AG09309 (cell line): ENCODE results near the gene STK38.
"Not testable (repeated sequence)": the region's sequence is repeated elsewhere in the genome, so short reads cannot be mapped to it uniquely, and the experiment has no call there.

Experiments used
- DNase-seq: peaks from one replicate; pipeline ENCODE4 v3.0.0-alpha.2; 2010; ENCODE audit warnings: low read depth
- H3K4me3 ChIP-seq: 2 replicates; pipeline ENCODE4 v1.5.1; 2011; ENCODE audit warnings: mild to moderate bottlenecking, low read depth, low read length, moderate library complexity; ENCODE audit not compliant: control insufficient read depth
- TF ChIP-seq, protein P1 (sequence below): IDR thresholded peaks from 2 replicates; pipeline ENCODE4 v1.5.1; 2011; ENCODE audit warnings: mild to moderate bottlenecking, low read depth, low read length, inconsistent platforms; ENCODE audit not compliant: insufficient read depth, control insufficient read depth; ENCODE audit errors: missing control alignments

STK38 gene

DNA sequence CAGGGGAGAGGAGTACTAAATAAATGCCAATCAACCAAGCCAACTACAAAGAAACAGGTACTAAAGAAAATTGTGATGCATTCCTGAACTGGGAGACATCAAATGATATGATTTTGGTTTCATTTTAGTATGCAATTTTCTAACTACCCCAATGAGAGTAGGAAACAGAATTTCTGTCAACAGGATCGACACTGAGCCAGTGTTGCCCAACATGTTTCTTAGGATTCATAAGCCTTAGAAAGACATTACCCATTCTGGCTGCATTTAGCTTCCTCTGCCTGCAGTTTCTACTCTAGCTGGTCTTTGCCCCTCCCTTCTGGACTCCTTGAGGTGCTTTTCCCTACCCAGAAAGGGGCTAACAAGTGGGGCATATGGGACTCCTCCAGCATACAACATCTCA lies 54.7 kb downstream of the STK38 start:
- DNase-seq, result no peak
- no peak overlapping the region for H3K4me3 ChIP-seq
- TF ChIP-seq, protein P1, sequence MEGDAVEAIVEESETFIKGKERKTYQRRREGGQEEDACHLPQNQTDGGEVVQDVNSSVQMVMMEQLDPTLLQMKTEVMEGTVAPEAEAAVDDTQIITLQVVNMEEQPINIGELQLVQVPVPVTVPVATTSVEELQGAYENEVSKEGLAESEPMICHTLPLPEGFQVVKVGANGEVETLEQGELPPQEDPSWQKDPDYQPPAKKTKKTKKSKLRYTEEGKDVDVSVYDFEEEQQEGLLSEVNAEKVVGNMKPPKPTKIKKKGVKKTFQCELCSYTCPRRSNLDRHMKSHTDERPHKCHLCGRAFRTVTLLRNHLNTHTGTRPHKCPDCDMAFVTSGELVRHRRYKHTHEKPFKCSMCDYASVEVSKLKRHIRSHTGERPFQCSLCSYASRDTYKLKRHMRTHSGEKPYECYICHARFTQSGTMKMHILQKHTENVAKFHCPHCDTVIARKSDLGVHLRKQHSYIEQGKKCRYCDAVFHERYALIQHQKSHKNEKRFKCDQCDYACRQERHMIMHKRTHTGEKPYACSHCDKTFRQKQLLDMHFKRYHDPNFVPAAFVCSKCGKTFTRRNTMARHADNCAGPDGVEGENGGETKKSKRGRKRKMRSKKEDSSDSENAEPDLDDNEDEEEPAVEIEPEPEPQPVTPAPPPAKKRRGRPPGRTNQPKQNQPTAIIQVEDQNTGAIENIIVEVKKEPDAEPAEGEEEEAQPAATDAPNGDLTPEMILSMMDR, result no peak

DNA sequence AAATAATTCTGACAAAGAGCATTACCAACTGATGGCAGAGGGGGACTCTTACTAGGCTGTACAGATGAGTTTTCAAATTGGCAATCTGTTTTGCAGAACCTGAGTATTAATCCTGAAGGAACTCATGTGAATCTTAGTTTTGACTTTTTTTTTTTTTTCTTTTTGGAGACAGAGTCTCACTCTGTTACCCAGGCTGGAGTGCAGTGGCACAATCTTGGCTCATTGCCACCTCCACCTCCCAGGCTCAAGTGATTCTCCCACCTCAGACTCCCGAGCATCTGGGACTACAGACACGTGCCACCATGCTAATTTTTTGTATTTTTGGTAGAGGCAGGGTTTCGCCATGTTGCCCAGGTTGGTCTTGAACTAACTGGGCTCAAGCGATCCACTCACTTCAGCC lies 55.2 kb downstream of the STK38 start:
- TF ChIP-seq, protein P1, result no peak
- DNase-seq, result no peak
- no peak overlapping the region for H3K4me3 ChIP-seq

DNA sequence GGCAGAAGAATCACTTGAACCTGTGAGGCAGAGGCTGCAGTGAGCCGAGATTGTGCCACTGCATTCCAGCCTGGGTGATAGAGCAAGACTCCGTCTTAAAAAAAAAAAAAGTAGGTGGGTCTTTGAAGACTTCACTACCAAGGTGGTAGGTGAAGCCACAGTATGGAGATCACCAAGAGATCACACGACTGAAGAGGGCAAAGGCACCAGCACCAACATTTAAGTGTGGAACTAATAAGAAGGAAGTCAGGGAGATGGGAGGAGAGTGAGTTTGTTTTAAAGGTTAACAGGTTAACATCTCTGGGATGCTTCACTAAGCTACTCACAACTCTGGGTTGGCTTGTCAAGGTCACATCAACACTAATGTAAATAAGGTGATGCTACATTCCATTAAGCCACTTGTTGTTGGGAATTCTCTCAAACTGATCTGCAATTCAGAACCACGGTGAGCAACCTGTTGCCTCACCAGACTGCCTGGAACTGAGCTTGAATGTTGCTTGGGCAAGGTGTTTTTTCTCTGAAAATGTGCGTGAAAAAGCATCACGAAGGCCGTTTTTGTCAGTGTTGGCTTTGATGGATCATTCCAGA lies 55.8 kb downstream of the STK38 start:
- H3K4me3 ChIP-seq, result no peak overlapping the region
- TF ChIP-seq, protein P1, result no peak
- DNase-seq, result no peak

DNA sequence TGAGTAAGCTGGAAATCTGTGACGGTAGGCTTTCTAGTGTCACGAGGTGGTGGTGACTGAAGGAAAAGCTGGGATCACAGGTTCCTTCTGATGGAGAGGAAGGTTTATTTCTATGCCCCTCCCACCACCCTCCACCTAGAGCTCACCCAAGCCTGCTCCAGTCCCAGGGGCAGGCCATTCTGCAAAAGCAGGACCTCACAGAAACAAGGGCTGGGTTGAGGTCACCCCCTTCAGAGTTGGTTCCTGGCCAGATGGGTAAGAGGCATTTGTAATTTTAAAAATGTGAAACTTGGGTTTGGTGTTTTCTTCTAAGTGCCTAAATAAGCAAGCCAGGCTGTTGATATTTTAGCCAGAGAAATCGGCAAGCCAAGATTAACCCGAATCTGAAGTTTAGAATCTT lies 57.9 kb downstream of the STK38 start:
- no peak overlapping the region for H3K4me3 ChIP-seq
- TF ChIP-seq, protein P1, result no peak
- no peak for DNase-seq

DNA sequence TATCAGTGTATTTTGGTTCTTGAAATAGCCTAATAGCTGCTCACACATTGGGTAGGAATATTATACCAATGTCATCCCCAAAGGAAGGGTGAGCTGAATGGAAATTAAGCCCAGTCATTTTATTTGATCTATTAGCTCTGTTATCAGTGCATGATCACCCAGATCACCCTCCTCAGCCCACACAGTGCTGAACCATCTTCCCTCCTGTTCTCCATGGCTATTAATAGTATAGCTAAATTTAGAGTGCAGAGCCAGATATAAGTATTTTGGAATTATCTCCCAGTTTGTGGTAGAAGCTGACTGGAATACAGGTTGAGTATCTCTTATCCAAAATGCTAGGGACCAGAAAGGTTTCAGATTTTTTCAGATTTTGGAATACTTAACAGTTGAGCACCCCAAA lies 59.1 kb downstream of the STK38 start:
- no peak for DNase-seq
- H3K4me3 ChIP-seq, result no peak overlapping the region
- TF ChIP-seq, protein P1, result no peak

DNA sequence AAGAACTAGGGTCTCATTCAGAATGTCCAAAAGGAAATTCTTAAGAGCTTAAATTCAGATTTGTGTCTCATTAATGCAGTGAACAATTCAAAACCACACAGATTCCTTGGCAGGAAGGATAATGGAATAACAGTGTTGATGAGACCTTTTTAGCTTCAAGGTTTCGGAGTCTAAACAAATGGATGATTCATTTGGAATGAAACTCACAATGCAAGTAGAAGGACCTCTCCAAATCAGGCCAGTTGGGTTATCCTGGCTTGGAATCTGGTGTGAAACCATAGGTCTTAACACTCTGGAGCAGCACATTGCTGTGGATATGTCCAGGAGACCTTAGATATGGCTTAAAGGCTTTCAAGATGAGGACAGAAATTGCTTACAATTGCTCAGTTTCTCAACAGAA lies 59.6 kb downstream of the STK38 start:
- TF ChIP-seq, protein P1, result no peak
- DNase-seq, result no peak

DNA sequence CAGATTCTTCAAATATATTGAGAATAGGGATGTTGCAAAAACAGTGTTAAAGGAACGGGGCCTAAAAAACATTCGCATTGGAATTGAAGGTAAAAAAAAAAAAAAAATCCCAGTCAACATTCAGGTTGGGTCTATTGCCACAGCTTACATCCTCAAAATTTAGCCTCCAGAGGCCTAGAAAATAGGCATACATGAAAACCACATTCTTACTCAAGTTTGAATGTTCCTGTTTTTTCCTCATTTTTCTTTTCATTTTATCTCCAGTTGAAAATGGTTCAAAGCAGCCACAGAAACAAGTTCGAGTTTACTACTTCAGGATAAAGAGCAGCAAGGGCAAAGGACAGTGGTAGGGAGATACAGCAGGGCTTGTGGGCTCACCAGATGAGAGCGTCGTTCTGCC lies 62.5 kb downstream of the STK38 start:
- TF ChIP-seq, protein P1, result no peak
- no peak for DNase-seq
- H3K4me3 ChIP-seq, result no peak overlapping the region

More for the DNA sequence above, 59.6 kb downstream of the STK38 start:
- no peak overlapping the region for H3K4me3 ChIP-seq

DNA sequence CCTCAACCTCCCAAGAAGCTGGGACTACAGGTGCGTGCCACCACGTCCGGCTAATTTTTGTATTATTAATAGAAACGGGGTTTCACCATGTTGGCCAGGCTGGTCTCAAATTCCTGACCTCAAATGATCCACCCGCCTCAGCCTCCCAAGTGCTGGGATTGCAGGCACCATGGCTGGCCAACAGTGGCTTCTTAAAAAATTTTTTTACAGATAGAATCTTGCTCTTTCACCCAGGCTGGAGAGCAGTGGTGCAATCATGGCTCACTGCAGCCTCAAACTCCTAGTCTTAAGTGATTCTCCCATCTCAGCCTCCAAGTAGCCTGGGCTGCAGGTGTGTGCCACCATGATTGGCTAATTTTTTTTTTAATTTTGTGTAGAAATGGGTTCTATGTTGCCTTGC lies 64.0 kb downstream of the STK38 start:
- not testable (repeated sequence) for DNase-seq, H3K4me3 ChIP-seq
